ENCODE data around the gene ZFP37.
"Not testable (repeated sequence)": the region's sequence is repeated elsewhere in the genome, so short reads cannot be mapped to it uniquely, and the experiment has no call there.

The ZFP37 gene

GRCh38 chr9:113056191-113057106 is at the start of gene ZFP37:
ZFP37 (minus strand) TSS chr9:113056724; CDS start chr9:113056688, 36 bp downstream.
- DNase-seq: peak; percentile 94

GRCh38 chr9:113105345-113105744 is 48.8 kb upstream of the ZFP37 start:
- not testable (repeated sequence) for DNase-seq

DNA sequence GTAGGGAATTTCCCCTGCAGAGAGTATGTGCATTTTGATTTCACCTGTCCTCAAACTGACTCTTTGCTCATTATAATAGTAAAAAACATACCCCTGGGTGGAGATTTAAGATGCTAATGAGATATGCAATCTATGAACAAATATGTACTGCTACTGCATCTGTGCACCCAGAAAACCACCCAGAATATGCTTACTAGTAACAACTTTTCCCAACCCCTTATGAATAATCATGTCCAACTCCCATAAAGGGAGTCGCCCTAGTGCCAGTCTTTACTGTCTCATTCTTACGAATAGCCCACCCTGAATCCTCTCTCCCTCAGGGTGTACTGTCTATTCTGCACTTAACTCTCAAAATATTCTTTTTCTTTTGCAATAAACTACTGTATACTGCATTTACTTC is 39.0 kb upstream of the ZFP37 start:
- DNase-seq: no peak

DNA sequence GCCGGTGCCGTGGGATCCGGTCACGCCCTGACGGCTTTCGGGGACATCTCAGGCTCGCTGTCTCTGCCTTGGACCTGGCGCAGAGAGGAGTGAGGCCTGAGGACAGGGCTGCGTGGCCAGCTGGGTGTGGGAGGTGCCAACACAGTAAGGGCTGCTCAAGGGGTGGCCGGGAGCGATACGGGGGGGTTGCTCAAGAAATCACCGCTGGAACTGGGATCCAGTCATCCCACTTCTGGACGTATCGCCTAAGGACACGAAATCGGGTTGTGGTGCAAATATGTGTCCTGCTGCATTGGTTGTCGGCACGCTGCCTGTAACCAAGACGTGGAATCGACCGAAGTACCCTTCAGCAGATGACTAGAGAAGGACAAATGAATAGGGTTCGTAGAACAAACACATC is 33.4 kb upstream of the ZFP37 start:
- not testable (repeated sequence) for DNase-seq

DNA sequence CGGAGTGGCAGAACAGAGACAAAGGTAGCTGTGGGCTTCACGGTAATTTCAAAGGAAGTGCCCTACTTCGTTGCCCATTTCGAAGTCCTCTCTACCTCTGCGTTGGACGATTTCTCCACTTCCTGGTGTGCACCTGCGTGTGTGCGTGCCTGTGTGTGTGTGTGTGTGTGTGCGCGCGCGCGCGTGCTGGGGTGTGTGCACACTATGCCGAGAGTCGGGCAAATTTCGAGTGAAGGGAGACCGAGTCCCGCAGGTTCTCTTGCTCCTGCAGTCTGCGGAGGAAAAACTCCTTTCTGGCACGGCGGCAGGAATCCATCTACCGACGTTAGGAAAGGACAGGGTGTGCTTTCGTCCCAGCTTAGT is 32.6 kb upstream of the ZFP37 start:
- not testable (repeated sequence) for DNase-seq

DNA sequence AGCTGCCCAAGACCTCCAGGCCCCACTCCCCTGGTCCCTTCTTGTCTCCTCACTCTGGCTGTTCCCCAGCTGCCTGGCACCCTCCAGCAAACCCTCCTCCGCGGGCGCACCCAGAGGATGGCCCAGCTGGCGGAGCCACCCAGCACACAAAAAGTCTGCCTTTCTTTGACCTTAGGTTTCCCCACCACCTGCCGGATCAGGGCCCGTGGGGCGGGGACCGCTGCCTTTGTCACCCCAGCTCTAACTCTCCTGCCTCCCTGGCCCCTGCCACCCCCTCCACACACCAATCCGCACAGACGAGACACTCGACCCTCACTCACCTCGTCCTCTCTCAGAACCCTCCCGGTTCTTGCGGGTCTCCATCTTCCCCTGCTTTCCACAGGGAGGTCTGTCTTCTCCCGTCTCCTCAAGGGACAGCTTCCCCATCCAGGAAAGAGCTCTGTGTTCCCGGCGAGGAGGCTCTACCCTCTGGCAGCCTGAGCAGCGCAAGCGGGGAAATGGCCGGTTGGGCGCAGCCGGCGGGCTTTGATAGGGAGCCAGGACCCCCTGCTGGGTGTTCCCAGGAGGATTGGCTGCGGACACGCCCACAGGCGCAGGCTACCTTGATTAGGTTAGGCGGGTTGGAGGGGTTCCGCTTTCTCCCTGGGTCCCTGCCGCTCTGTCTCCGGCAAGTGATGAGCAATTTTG is 32.1 kb upstream of the ZFP37 start:
- peak; percentile 2 for DNase-seq

DNA sequence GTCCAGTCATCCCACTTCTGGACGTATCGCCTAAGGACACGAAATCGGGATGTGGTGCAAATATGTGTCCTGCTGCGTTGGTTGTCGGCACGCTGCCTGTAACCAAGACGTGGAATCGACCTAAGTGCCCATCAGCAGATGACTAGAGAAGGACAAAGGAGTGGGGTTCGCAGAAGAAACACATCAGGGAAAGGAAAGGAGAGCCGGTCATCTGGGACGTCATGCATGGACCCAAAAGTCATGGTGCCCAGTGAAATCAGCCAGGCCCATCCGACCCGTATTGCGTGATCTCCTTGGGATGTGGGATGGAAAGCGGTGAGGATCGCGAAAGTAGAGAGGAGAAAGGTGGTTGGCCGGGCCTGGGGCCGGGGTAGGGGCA is 6.4 kb upstream of the ZFP37 start:
- peak; percentile 24 for DNase-seq

GRCh38 chr9:113062256-113062931 is 5.9 kb upstream of the ZFP37 start:
- DNase-seq: peak; percentile 41

DNA sequence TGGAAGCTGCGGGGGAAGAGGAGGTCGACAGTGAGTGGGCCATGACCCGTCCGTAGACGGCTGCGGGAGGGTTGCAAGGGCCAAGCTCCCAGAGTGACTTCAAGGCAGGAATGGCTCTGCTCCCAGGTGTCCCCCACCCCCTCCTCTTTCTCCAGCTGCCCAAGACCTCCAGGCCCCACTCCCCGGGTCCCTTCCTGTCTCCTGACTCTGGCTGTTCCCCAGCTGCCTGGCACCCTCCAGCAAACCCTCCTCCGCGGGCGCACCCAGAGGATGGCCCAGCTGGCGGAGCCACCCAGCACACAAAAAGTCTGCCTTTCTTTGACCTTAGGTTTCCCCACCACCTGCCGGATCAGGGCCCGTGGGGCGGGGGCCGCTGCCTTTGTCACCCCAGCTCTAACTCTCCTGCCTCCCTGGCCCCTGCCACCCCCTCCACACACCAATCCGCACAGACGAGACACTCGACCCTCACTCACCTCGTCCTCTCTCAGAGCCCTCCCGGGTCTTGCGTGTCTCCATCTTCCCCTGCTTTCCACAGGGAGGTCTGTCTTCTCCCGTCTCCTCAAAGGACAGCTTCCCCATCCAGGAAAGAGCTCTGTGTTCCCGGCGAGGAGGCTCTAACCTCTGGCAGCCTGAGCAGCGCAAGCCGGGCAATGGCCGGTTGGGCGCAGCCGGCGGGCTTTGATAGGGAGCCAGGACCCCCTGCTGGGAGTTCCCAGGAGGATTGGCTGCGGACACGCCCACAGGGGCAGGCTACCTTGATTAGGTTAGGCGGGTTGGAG is 4.7 kb upstream of the ZFP37 start:
- DNase-seq: peak; percentile 70

GRCh38 chr9:113059581-113060284 is 3.2 kb upstream of the ZFP37 start:
- peak; percentile 13 for DNase-seq

GRCh38 chr9:113057193-113057592 is 669 bp upstream of the ZFP37 start:
- no peak for DNase-seq

DNA sequence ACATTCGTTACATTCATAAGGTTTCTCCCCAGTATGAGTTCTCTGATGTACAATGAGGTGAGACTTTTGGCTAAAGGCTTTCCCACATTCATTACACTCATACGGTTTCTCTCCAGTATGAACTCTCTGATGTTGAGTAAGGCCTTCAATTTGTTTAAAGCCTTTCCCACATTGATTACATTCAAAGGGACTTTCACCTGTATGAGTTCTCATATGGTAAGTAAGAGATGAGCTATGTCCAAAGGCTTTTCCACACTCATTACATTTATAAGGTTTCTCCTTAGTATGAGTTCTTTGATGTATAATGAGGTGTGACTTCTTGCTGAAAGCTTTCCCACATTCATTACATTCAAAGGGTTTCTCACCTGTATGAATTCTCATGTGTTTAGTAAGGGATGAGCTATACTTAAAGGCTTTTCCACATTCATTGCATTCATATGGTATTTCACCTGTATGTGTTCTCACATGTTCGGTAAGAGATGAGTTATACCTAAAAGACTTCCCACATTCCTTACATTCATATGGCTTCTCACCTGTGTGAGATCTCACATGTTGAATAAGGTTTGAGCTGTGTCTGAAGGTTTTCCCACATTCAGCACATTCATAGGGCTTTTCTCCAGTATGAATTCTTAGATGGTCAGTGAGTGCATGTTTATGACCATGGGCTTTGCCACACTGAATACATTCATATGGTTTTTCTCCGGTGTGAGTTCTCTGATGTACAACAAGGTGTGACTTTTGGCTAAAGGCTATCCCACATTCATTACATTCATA is 13.5 kb downstream of the ZFP37 start:
- DNase-seq: no peak

- DNase-seq: no peak
Measured at GRCh38 chr9:113026200-113026599, 30.3 kb downstream of the ZFP37 start.

DNA sequence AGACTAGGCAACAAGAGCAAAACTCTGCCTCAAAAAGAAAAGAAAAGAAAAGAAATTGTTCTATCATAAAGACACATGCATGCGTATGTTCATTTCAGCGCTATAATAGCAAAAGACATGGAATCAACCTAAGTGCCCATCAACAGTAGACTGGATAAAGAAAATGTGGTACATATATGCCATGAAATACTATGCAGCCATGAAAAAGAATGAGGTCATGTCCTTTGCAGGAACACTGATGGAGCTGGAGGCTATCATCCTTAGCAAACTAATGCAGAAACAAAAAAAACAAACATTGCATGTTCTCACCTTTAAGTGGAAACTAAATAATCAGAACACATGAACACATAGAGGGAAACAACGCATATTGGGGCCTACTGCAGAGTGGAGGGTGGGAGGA is 38.3 kb downstream of the ZFP37 start:
- DNase-seq: no peak

GRCh38 chr9:113012492-113012891 is 44.0 kb downstream of the ZFP37 start:
- DNase-seq: no peak

- peak; percentile 81 for DNase-seq
Measured at GRCh38 chr9:113011911-113012381, 44.6 kb downstream of the ZFP37 start, which contains the start of gene ZNF883. ZNF883 (minus strand) TSS chr9:113012192.

DNA sequence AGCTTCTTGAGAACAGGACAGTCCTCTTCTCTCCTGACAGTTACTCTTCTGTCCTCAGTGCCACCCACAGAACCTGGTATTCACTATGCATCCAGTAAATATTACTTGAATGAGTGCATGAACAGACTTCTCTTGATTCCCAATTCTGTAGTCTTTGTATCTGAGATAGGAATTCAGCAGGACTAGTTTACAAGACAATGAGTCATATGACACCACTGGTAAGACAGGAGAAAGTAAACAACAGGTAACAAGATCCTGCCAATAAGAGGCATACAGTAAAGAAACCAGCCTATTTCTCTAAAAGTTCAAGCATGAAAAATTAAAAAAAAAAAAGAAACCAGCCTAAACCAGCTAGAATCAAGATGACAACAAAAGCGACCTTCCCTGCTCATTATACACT is 50.7 kb downstream of the ZFP37 start:
- DNase-seq: no peak

DNA sequence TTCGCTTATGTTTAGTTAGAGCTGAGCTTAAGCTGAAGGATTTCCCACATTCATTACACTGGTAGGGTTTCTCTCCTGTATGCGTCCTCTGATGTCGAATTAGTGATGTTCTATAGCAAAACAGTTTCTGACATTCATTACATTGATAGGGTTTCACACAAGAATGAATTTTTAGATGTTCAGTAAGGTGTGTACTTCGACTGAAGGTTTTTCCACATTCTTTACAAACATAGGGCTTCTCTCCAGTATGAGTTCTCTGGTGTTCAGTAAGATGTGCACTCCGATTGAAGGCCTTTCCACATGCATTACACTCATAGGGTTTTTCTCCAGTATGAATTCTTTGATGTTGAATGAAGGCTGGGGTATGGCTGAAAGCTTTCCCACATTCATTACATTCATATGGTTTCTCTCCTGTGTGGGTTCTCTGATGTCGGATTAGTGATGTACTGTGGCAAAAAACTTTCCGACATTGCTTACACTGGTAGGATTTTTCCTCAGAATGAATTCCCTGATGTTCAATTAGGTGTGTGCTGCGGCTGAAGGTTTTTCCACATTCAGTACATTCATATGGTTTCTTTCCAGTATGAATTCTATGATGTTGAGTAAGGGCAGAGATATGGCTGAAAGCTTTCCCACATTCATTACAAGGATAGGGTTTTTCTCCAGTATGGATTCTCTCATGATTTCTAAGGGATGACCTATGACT is 59.1 kb downstream of the ZFP37 start:
- DNase-seq: no peak

Measured in NCI-H82 (cell line).